Muscle of back (tissue), 11 donors: ENCODE measurements around the gene ZP1. TPM values are rescaled to one million over a fixed set of nuclear protein-coding genes. Genes with fewer than 3 reads are reported as not detected.

Experiments used
- DNase-seq, 3 donors: peaks; one replicate each; pipeline versions ENCODE4 v3.0.0 to v3.0.0-alpha.2; 2013
- polyA plus RNA-seq, 10 donors: library from polyadenylated mRNA; unstranded; fragments of 120-200 nt; gene quantifications; one replicate each; pipeline ENCODE4 v1.2.1, GENCODE V29; 2013; ENCODE audit not compliant: insufficient read length in 10 of 10

ZP1 gene
- polyA plus RNA-seq, 10 donors, result 0.10 to 0.49 (median 0.30) TPM; not detected in 6

DNA sequence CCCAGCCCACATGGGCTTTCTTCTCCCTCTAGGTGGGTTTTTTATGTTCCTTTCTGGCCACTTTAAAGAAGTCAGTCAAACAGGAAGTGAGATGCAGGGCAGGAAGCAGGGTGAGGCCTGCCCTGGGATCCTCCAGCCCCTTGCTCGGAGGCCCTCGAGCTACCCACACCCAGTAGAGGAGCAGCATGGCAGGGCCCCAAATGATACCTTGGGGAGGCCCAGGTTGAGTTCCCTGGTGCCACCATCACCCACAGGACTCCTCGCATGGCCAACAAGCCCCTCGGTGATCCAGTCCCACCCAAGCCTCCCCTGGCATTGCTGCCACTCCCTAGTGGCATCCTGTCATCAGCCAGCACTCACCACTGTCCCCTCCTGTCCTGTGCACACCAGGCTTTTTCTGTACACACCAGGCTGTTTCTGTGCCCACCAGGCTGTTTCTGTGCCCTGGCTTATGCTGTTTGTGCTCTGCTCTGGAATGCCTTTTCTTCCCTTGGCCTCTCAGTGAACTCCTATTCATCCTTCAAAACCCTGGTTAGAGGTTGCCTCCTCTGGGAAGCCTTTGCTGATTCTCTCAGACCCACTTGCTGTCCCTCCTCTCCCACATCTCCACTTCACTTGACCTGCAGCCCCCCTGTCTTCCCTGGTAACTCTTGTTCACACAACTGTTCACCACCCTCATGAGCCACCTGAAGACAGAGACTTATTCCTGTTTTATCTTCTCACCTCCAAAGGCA lies 8.4 kb upstream of the ZP1 start:
- no peak for DNase-seq

DNA sequence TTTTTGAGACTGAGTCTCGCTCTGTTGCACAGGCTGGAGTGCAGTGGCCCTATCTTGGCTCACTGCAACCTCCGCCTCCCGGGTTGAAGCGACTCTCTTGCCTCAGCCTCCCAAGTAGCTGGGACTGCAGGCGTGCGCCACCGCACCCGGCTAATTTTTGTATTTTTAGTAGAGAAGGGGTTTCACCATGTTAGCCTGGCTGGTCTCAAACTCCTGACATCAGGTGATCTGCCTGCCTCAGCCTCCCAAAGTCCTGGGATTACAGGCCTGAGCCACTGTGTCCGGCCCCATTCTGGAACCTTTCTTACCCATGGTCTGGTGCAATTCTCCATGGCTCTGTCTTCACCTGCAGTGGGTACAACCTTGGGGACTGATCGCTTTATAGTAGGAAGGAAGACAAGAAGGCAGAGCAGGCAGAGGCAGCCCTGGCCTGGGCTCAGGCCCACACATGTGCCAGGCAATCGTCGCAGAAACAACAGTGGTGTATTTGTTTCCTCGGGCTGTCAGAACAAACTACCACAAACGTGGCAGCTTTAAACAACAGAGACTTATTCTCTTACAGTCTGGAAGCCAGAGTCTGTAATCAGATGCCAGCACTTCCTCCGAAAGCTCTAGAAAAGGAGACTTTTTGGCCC lies 7.6 kb upstream of the ZP1 start:
- DNase-seq, result no peak

DNA sequence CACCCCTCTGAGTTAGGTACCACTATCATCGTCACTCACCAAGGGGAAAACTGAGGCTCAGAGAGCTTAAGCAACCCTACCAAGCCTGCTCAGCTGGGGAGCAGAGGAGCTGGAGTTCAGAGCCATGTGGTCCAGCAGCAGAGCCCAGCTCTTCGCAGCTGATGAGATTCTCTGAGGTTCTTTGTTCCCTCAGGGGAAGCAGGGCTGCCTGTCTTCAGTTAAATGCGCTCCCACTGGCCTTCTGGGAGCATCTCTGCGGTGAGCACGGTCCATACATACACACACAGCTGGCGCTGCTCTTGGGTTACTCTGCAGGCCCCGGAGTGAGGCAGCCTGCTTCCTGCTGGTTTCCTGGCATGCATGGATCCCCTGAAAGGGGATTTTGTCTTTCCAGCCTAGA lies 6.4 kb upstream of the ZP1 start:
- DNase-seq, result no peak

DNA sequence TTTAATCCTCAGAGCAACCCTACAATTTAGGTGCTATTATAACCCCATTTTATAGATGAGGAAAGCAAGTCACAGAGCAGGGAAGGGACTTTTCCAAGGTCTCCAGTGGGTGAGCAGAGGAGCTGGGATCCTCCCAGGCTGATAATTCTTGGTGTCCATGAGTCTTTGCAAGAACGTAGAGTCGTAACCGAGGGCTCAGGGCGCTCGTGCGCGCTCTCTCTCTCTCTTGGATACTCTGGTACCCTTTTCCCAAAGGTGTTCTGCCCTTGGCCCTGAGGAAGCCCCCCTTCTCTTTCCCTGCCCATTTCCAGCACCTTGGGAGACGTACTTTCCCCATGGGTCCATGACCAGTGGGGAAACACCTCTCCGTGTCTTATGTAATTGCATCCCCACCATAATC lies 5.2 kb upstream of the ZP1 start:
- no peak for DNase-seq

DNA sequence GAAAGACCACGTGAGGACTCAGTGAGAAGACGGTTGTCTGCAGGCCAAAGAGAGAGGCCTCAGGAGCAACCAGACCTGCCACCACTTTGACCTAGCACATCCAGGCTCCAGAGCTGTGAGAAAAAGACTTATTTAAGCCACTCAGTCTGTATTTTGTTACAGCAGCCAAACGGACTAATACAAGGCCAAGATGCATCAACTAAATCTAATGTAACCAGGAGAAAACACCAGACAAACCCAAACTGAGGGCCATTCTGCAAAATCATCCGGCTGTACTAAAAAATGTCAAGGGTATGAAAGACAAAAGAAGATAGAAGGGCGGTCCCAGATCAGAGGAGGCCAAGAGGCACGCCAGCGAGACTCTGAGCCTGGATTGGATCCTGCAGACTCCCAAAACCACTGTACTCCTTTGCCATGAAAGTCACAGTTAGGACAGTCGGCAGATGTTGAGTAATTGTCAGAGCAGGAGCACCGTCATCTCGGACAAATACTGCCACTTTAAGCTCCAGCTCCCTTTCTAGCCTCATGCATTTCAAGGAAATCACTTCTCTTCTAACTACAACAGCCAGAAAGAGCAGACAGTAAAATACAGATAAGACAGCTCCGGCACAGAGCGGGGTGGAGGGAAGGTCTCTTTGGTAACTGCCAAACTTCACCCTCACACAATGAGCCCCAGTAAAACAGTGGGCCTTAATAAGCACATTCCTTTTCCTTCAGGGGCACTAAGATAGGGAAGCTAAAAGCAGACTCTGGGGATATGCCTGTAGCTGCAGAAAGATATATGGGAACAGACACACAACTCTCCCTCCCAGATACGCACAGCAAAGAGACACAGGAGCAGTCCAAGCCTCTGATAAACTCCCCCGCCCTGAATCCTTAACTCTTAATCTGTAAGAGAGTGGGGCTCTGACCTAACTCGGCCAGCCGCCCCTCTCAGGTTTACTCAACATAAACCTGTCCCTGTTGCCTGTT lies 3.5 kb upstream of the ZP1 start:
- no peak for DNase-seq

DNA sequence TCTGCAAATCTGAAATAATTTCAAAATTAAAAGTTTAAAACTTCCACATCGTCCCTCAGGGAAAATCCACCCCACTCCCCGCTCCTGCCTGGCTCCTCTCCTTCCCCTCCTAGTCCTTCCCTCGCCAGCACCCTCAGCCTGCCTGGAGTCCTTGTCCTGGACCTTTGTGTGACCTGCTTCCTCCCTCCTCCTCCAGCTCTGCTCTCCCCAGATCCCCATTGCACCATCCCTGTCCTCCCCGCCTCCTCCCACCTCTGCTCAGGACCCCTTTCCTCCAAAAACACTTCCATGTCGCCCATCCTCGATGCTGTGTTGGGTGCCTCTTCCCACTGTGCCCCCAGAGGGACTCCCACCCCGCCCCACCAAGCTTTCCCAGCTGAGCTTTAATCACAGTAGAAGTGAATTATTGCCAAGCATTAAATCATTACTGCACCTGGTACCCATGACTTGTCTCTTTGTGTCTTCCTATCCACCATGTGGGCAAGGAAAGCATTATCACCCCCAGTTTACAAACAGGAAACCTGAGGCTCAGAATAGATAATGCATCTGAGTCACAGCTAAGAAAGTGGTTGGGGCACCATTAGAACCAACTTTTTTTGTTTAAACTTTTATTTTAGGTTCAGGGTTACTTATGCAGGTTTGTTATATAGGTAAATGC lies 2.4 kb upstream of the ZP1 start:
- DNase-seq, result no peak

DNA sequence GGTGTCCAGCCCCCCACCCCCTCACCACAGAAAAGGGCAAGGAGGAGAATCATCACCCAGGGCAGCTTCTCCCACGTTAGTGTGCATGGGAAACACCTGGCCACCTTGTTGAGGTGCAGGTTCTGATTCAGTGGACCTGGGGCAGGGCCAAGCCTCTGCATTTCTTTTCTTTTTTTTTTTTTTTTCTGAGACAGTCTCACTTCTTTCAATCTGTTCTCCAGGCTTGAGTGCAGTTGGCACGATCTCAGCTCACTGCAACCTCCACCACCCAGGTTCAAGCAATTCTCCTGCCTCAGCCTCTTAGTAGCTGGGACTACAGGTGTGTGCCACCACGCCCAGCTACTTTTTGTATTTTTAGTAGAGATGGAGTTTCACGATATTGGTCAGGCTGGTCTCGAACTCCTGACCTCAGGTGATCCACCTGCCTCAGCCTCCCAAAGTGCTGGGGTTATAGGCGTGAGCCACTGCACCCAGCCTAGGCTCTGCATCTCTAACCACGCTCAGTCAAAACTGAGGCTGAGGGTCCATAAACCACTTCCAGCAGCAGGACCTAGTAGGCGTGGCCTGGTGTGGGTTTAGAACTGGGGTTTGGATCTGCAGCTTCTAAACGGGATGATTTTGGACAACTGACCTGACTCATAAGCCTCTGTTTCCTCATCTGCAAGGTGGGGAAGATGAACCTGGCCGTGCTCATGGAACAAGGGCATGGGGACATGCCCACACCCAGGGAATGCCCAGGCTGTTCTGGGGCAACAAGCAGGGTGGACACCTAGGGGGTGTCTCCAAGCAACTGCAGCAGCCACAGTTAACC lies 734 bp downstream of the ZP1 start:
- no peak for DNase-seq

DNA sequence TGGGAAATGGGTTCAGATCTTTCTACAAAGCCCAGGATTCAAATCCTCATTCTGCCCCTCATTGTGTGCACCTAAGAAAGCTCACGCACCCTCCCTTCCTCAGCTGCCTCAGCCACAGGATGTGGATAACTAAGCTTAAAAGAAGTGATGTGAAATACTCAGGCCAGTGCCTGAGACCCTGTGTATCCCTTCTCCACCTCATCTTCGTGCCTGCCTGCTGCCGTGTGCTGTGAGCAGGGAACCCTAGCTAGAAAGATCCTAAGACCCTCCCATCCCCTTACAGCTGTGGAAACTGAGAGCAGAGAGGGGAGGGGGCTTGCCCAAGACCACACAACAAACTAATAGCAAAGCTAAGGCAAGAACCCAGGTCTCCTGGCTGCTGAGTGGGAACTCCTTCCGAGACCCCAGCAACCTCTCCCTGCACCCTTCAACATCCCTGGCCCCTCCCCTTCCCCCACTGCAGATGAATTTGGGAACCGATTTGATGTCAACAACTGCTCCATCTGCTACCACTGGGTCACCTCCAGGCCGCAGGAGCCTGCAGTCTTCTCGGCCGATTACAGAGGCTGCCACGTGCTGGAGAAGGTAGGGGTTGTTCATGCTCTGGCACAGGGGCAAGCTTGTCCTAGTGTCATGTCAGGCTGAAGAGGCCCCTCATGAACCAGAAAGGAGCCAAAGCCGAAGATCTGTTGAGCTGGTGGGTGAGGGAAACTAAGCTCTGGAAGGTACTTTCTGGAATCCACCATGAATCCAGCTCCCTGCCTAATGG lies 1.5 kb downstream of the ZP1 start:
- no peak for DNase-seq

DNA sequence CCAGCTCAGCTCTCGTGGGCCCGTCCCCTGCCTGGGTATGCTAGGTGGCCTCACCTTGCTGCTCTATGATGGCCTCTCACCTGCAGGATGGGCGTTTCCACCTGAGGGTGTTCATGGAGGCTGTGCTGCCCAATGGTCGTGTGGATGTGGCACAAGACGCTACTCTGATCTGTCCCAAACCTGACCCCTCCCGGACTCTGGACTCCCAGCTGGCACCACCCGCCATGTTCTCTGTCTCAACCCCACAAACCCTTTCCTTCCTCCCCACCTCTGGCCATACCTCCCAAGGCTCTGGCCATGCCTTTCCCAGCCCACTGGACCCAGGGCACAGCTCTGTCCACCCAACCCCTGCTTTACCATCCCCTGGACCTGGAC lies 2.1 kb downstream of the ZP1 start:
- DNase-seq, result no peak

DNA sequence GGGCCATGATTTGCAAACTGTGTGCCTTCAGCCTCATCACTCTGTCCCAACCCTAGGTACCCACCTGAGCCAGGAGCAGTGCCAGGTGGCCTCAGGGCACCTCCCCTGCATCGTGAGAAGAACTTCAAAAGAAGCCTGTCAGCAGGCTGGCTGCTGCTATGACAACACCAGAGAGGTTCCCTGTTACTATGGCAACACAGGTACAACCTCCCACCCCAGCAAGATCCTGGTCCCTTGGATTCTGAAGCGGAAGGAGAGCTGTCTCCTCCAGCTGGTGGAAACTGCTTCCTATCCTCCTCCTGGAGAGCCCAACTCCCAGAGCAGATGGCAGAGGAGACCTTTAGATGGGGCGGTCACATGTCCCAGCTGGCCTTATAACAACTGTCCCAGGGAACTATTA lies 2.9 kb downstream of the ZP1 start:
- DNase-seq, result no peak

DNA sequence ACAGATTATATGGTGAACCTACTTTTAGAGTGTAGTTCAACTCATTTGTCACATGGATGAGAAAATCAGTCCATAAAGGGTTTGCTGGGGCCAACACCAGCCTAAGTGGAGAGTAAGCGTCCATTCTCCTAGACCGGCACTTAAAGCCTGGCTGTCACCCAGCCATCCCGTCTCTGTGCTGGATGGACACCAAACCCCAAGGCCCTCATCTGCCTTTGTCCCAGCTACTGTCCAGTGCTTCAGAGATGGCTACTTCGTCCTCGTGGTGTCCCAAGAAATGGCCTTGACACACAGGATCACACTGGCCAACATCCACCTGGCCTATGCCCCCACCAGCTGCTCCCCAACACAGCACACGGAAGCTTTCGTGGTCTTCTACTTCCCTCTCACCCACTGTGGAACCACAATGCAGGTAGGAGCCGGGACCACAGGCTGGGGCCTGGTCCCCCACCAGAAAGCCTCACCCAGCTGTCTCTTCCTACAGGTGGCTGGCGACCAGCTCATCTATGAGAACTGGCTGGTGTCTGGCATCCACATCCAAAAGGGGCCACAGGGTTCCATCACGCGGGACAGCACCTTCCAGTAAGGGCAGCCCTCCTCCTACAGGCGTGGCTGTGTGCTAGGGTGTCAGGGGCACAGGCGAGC lies 3.5 kb downstream of the ZP1 start:
- DNase-seq, result no peak

DNA sequence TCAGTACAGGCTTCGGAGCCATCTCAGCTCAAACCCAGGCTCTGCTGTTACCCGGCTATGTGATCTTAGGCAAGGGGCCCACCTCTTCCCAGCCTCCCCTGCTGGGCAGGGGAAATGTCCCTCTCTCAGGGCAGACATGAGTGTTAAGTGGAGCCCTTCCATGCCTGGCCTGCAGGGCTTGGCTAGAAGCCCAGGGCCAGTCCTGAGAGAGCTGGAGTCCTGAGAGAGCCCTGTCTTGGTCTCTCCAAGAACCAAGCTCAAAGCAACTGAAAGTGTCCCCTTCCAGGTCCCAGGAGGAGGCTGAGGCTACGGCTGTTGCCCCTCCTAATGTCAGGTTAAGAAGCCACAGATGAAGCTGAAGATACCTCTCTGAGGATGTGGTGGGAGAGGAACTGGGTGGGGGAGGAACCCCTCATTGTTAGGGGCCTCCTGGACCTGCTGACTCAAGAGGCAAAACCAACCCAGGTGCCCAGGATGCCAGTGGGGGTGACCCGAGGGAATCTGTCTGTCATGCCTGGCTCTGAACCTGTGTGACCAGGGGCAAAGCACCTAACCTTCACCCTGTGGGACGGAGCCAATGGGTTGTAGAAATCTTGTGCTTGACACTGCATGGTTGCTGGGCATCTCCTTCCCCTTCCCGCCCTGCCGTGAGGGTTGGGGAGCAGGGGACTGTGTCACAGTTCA lies 4.2 kb downstream of the ZP1 start:
- no peak for DNase-seq

DNA sequence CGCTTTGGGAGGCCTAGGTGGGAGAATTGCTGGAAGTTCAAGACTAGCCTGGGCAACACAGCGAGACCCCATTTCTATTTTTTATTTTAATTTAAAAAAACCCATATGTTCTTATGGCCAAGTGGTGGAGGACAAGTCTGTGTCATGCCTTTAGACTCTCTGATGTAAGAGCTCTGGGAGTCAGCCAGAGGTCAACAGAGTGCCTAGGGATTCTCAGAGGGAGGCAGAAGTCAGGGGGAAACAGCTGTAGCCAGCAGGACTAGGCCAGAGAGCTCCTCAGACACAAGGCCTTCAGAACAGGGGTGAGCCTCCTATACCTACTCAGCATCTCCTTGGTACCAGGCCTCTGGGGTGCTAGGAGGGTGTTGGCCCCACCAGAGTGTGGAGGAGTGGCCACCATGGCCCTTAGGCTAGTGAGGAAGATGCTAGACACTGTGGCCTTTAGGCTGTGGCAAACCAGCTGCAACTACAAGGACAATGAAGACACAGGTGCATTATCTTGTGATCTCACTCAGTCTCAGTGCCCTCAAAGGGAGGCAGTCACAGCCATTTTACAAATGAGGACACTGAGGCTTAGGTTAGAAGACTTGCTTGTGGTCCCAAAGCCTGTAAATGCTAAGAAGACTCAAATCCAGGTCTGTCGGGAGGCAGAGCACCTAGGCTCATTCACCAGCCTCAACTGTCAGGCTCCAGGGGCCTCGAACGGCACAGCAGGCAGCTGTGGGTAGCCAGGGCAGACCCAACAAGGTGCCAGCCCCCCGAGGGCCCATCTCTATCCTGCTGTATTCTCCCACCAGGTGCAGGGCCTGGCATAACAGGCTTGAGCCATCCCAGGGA lies 5.0 kb downstream of the ZP1 start:
- peak; percentile 58 to 83 (median 70) for DNase-seq

DNA sequence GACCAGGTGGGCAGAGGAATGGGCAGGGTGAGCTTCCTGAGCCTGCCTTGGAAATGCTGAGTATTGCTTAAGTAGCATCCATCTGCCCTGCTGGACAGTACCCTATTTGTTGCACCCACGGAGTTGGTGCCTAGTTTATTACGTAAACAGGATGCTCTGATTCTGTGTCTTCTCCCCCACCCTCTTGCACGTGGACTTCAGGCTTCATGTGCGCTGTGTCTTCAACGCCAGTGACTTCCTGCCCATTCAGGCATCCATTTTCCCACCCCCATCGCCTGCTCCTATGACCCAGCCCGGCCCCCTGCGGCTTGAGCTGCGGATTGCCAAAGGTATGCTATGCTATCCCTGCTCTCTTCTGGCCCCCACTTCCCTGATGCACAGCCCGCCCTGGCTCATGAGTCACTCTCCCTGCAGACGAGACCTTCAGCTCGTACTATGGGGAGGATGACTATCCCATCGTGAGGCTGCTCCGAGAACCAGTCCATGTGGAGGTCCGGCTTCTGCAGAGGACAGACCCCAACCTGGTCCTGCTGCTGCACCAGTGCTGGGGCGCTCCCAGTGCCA lies 5.7 kb downstream of the ZP1 start:
- DNase-seq, result peak in 1 of 3 donors; percentile 42

DNA sequence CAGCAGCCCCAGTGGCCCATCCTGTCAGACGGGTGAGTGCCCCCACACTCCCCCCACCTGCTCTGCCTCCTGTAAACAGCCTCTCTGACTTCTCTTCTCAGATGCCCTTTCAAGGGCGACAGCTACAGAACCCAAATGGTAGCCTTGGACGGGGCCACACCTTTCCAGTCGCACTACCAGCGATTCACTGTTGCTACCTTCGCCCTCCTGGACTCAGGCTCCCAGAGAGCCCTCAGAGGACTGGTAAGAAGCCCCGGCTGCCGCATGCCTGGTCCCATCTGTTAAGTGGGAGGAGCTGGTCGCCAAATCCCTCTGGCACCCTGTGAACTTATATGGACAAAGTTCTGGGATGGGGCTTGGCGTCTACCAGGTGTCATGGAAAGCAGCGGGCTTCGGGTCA lies 6.2 kb downstream of the ZP1 start:
- no peak for DNase-seq

DNA sequence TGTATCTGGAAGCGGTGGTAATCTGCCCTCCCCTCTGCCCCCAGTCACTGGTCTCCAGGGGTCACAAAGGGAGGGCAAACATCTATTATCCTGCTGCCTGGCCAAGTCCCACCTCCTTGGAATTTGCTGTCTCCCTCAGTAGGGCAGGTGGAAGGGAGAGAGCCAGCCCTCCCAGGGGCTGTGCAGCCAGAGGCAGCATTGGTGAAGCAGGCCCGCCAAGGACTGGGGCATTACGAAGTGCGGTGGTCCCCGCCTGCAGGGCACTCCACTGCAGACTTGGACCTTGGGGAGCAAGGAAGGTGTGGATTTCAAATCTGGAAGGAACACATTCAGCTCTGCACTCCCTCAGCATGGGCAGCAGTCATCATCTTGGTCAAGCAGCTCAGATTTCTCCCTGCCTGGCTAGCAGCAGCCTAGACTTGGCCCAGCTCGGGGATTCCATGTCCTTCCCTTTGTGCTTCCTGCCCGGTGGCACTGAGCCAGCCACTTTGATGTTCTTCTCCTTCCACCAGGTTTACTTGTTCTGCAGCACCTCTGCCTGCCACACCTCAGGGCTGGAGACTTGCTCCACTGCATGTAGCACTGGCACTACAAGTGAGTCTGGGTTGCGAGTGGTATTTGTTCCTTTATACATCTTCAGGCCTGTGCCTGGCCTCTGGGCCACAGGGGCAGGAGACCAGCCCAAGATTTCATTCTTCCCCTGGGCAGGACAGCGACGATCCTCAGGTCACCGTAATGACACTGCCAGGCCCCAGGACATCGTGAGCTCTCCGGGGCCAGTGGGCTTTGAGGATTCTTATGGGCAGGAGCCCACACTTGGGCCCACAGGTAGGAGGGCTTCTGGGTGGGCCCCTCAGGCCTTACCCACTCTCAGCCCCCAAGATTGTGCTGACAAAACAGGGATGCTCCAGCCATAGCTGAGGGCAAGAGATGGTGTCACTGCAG lies 7.4 kb downstream of the ZP1 start:
- DNase-seq, result no peak
